HG03280 (cell line): ENCODE measurements around the gene FOXP1.

Experiments used
- ATAC-seq: cut with Tn5 transposase; IDR thresholded peaks from one replicate; pipeline ENCODE4 v1.9.1; 2021; ENCODE audit warnings: mild to moderate bottlenecking, moderate library complexity; ENCODE audit not compliant: unreplicated experiment

FOXP1 gene

DNA sequence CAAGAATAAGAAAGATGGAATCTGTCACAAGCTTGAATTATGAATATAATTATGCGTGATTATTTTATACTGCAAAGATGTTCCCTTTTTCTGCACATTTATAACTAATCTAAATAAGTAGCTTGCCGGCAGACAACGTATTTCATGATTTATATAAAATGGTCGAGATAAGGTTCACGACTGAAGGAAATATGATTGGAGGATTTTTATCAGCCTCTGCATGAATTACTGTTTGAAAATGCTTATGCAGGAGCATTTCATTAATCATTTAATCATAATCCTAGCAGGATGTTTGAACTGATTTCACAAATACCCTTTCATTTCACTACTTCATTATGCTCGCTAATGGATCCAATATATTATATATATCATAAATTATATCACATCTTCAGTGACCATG, 580.0 kb downstream of the FOXP1 start:
- no peak for ATAC-seq

DNA sequence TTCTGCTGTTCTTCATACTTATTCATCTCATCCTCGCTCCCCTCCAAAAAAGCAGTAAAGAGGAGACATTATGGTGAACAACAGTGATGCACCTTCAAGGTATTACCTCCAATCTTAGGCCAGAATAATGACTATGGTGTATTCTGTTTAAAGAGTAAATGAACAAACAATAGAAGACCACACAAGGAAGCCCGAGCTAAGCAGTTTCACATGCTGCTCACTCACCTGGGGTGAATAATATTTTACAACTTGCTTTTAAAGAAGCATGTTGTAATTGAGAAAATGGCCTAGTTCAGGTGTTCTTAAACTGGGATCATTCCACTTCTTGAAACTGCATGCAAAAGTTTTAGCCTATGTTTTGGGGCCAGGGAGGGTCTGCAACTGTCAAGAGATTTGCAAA, 581.2 kb downstream of the FOXP1 start:
- no peak for ATAC-seq

DNA sequence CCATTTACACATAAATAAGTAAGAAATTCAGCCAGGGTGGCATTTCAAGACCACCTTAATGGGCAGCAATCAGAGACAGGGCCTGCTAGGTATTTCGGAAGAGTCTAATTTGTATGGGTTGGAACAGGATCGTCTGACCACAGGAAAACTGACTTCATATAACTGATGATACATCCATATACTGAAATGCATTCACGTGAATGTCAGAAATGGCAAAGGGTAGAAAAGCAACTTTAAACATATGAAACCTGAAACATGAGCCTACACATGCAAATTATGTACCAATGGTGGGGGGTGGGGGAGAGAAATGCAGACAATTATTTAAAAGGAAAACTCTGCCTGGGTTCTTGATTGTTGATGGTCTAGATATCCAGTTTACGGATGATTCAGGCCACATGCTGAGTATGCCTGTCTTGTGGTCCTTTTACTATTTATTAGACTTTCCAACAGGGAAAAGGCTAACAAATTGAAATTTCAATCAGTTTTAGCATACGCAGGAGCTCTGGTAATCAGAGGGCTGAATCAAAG, 582.2 kb downstream of the FOXP1 start:
- ATAC-seq, result no peak

- no peak for ATAC-seq
Observed at GRCh38 chr3:71000483-71000882, 583.0 kb downstream of the FOXP1 start.

DNA sequence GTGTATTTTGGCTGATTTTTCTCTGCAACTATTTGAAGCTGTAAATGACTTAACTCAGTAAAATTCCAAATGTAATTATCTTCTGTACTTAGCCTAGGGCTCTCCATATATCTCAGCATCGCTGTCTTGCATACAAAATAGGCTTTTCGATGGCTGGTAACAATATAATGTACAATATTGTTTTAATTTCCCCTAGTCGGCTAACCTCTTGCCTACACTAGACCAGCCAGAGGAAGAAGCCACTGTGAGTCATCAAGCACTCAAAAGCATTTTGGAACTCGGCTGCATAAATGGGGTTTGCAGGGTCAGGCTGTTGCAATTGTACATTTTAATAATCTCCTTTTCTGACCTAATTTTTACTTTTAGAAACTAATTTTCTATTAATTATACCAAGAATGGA, 583.8 kb downstream of the FOXP1 start:
- ATAC-seq, result no peak

- ATAC-seq, result no peak
Observed at GRCh38 chr3:70996082-70996481, 587.4 kb downstream of the FOXP1 start.

- no peak for ATAC-seq
Observed at GRCh38 chr3:70994644-70995043, 588.9 kb downstream of the FOXP1 start.

GRCh38 chr3:70992562-70993204, 590.8 kb downstream of the FOXP1 start:
- no peak for ATAC-seq

DNA sequence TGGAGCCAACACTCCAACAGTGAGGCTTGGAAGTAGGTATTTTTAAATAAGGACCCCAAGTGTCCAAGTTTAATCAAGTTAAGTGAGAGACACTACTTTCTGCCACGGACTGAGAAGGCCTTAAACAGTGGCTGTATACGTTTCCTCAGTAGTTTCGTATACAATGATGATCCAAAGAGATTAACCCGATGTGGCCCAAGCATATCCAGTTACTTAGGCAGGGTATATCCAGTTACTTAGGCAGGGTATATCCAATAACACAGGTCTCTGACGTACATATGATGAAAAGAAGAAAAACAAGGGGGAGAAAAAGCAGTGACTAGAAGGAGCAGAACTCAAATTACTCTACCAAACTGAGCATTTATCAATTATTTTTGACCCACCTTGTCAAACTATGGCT, 591.4 kb downstream of the FOXP1 start:
- no peak for ATAC-seq

GRCh38 chr3:70990723-70991122, 592.8 kb downstream of the FOXP1 start:
- ATAC-seq, result no peak

- ATAC-seq, result no peak
Observed at GRCh38 chr3:70990185-70990584, 593.3 kb downstream of the FOXP1 start.

DNA sequence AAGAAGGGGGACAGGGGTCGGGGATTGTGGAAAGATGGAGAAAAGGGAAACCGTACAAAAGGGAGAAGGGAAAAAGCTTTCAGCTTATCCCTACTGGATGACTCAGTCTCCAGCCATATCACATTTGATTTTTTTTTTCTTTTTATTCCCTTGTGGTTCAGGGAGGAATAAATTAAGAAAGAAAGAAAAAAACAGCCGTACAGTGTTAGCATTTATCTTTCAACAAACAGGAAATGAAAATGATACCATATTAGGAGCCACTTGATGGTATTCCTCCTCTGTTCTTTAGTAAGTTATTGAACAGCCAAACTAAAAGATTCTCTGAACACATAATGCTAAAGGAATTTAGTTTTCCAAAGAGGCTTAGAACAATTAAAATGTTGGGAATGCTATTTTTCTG, 594.4 kb downstream of the FOXP1 start:
- no peak for ATAC-seq

GRCh38 chr3:70988111-70988510, 595.4 kb downstream of the FOXP1 start:
- no peak for ATAC-seq

GRCh38 chr3:70985572-70985971, 598.0 kb downstream of the FOXP1 start:
- ATAC-seq, result no peak

DNA sequence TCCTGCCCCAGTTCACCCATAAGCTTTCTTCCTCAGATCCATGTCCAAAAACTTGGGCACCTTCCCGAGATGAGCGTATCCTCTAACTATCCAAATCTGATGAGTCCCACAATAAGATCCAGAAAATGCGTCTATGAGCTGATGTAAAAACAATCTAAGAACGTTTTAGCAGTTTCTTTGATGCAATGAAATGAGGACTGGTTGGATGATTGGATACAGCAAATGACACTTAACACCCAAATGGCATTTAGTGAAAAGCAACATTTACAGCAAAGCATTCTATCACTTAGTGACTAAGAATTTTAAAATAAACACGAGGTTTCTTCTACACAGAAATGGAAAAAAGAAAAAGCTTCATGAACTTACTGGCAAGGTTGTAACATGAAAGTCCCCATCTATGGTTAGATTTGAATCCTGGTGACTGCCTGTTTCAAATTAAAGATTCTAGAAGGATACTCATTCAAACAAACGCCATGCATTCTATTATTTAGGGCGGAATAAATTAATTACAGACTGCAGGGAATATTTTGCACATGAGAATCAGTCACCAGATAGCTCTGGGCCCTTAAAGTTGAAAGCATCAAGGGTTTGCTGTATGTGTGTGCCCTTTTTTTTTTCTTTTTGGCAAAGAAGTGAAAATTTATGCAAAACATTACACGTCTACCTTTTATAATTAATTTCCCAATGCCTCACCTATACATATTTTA, 598.6 kb downstream of the FOXP1 start:
- ATAC-seq, result no peak

- peak; percentile 72 for ATAC-seq
Observed at GRCh38 chr3:70982700-70983140, 600.8 kb downstream of the FOXP1 start.

- ATAC-seq, result no peak
Observed at GRCh38 chr3:70982284-70982683, 601.2 kb downstream of the FOXP1 start.

DNA sequence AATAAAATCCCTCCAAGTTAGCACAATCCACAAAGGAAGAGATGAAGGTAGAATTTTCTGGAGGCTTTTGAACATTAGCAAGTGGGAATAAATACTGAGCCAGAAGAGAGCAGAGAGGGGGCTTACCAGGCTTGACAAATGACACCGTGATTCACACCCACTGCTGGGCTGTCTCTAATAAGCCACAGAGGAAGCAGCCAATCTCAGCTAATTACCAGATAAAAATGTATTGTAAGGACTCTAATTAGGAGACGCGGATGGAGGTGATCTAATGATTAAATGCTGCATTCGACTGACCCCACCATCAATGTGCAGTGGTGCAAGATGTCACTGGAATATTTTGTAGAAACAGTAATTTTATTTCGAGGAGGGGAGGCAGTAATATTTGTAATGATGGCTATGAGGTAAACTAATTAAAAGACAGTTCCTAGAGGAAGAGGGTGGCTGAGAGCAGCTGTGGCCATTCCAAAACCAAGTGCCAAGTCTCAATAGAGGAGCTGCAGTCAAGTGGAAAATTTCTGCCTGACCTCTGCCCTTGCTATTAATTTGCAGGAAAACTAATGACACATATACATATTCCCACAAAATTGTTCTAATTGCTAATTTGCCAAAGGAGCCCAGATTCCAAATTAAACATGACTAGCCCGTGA, 602.2 kb downstream of the FOXP1 start:
- ATAC-seq, result no peak

GRCh38 chr3:70980646-70981170, 602.8 kb downstream of the FOXP1 start:
- ATAC-seq, result no peak

DNA sequence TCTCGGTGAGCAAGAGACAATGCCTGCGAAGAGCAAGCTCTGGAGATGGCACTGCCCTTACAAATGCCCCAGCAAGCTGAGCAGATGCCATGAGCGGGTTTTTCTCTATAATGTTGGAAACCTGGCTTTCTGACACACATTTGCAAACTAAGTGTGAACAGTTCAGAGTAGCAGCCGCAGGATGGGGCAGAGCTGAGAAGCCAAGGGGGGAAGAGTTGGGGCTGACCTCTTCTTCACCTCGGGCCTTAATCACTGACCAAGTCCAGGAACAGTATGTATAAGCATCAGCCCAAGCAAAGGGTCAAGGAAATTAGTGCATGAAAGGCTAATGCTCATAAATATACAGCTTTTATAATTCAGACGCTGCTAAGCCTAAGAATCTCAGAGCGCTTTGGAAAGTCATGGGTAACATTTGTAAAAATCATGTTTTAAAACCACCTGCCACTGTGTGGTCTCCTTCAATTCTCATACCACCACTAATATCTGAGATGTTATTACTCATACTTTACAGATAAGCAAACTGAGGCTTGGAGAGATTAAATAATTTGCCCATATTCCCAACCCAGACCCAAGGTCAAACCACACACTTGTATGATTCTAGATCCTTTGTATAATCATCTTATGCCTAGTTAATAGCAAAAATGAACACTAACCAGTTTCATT, 603.4 kb downstream of the FOXP1 start:
- no peak for ATAC-seq

GRCh38 chr3:70977712-70978111, 605.8 kb downstream of the FOXP1 start:
- ATAC-seq, result no peak
